ENCODE data around the gene FAM149B1.

The FAM149B1 gene

DNA sequence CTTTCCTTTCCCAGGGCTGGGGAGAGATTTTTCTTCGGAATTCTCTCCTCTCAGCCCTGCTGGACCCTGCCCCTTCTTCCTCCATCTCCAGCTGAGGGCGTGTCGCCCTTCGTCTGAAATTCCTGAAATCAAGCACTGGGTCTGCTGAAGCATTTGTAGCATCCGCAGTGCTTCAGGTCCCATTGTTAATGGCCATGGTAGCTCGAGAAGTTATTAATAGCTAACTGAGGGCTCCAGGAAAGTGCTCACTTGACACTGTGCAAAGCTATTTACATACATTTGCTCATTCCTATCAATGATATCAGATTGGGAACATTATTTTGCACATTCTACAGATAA lies 515 bp downstream of the FAM149B1 start:
- Histone ChIP-seq H3K4me2 (ENCODE audit: low read length) (peak overlapping the region; percentile 100), H3K27ac (ENCODE audit: low read depth, low read length, poor library complexity, severe bottlenecking) (peak overlapping the region; percentile 58), H3K9me2 (ENCODE audit: low read depth, low read length) (no peaks in the 10 kb centered on the region), H3F3A (ENCODE audit: insufficient read depth, low read length) (no peaks in the 10 kb centered on the region), H4K20me1 (ENCODE audit: insufficient read depth, low read length) (no peaks in the 10 kb centered on the region), H3K4me1 (ENCODE audit: insufficient read depth, low read length, severe bottlenecking) (peaks cover 22% of the 10 kb centered on the region), H3K27me3 (ENCODE audit: insufficient read depth, low read length) (no peaks in the 10 kb centered on the region), H2AFZ (ENCODE audit: low read length) (peak overlapping the region; percentile 15; the same call in 1 of the 2 replicates), H3K4me3 (ENCODE audit: low read depth, low read length, poor library complexity, severe bottlenecking) (peak overlapping the region; percentile 98), H3K9me3 (ENCODE audit: low read length) (peaks cover 4% of the 10 kb centered on the region; the same call in 1 of the 2 replicates), H3K9ac (ENCODE audit: low read length) (peak overlapping the region; percentile 96), H3K79me2 (ENCODE audit: insufficient read depth, low read length) (peaks cover 31% of the 10 kb centered on the region), H3K36me3 (ENCODE audit: insufficient read depth, low read length) (peaks cover 15% of the 10 kb centered on the region)
- TF ChIP-seq, protein P1, sequence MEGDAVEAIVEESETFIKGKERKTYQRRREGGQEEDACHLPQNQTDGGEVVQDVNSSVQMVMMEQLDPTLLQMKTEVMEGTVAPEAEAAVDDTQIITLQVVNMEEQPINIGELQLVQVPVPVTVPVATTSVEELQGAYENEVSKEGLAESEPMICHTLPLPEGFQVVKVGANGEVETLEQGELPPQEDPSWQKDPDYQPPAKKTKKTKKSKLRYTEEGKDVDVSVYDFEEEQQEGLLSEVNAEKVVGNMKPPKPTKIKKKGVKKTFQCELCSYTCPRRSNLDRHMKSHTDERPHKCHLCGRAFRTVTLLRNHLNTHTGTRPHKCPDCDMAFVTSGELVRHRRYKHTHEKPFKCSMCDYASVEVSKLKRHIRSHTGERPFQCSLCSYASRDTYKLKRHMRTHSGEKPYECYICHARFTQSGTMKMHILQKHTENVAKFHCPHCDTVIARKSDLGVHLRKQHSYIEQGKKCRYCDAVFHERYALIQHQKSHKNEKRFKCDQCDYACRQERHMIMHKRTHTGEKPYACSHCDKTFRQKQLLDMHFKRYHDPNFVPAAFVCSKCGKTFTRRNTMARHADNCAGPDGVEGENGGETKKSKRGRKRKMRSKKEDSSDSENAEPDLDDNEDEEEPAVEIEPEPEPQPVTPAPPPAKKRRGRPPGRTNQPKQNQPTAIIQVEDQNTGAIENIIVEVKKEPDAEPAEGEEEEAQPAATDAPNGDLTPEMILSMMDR (IDR thresholded peaks at IDR 0.05; ENCODE audit: low read length), result no peak
- no peak for TF ChIP-seq EZH2 (IDR thresholded peaks at IDR 0.05; ENCODE audit: borderline replicate concordance, low read length)

GRCh38 chr10:73169320-73169719 lies 1.4 kb downstream of the FAM149B1 start:
- H3K4me3 ChIP-seq (ENCODE audit: low read depth, low read length, poor library complexity, severe bottlenecking), result no peak overlapping the region
- H3K4me2 ChIP-seq (ENCODE audit: low read length), result no peak overlapping the region
- peaks cover 22% of the 10 kb centered on the region for H3K4me1 ChIP-seq (ENCODE audit: insufficient read depth, low read length, severe bottlenecking)
- peaks cover 4% of the 10 kb centered on the region; the same call in 1 of the 2 replicates for H3K9me3 ChIP-seq (ENCODE audit: low read length)
- H2AFZ ChIP-seq (ENCODE audit: low read length), result no peak overlapping the region
- H3K79me2 ChIP-seq (ENCODE audit: insufficient read depth, low read length), result peaks cover 27% of the 10 kb centered on the region
- no peaks in the 10 kb centered on the region for H4K20me1 ChIP-seq (ENCODE audit: insufficient read depth, low read length)
- no peaks in the 10 kb centered on the region for H3K9me2 ChIP-seq (ENCODE audit: low read depth, low read length)
- H3K27ac ChIP-seq (ENCODE audit: low read depth, low read length, poor library complexity, severe bottlenecking), result no peak overlapping the region
- no peaks in the 10 kb centered on the region for H3F3A ChIP-seq (ENCODE audit: insufficient read depth, low read length)
- TF ChIP-seq EZH2 (IDR thresholded peaks at IDR 0.05; ENCODE audit: borderline replicate concordance, low read length), result no peak
- TF ChIP-seq, protein P1 (IDR thresholded peaks at IDR 0.05; ENCODE audit: low read length), result no peak
- no peak overlapping the region for H3K9ac ChIP-seq (ENCODE audit: low read length)
- no peaks in the 10 kb centered on the region for H3K27me3 ChIP-seq (ENCODE audit: insufficient read depth, low read length)
- H3K36me3 ChIP-seq (ENCODE audit: insufficient read depth, low read length), result peaks cover 11% of the 10 kb centered on the region

GRCh38 chr10:73172867-73173266 lies 4.9 kb downstream of the FAM149B1 start:
- TF ChIP-seq EZH2 (IDR thresholded peaks at IDR 0.05; ENCODE audit: borderline replicate concordance, low read length), result no peak
- TF ChIP-seq, protein P1 (IDR thresholded peaks at IDR 0.05; ENCODE audit: low read length), result no peak
- Histone ChIP-seq H3K4me2 (ENCODE audit: low read length) (no peak overlapping the region), H3K27me3 (ENCODE audit: insufficient read depth, low read length) (no peaks in the 10 kb centered on the region), H3K9ac (ENCODE audit: low read length) (no peak overlapping the region), H3F3A (ENCODE audit: insufficient read depth, low read length) (no peaks in the 10 kb centered on the region), H3K4me3 (ENCODE audit: low read depth, low read length, poor library complexity, severe bottlenecking) (no peak overlapping the region), H3K79me2 (ENCODE audit: insufficient read depth, low read length) (no peaks in the 10 kb centered on the region), H4K20me1 (ENCODE audit: insufficient read depth, low read length) (no peaks in the 10 kb centered on the region), H3K36me3 (ENCODE audit: insufficient read depth, low read length) (no peaks in the 10 kb centered on the region; the same call in 1 of the 2 replicates), H3K9me2 (ENCODE audit: low read depth, low read length) (no peaks in the 10 kb centered on the region), H2AFZ (ENCODE audit: low read length) (no peak overlapping the region), H3K27ac (ENCODE audit: low read depth, low read length, poor library complexity, severe bottlenecking) (no peak overlapping the region), H3K9me3 (ENCODE audit: low read length) (no peaks in the 10 kb centered on the region), H3K4me1 (ENCODE audit: insufficient read depth, low read length, severe bottlenecking) (peaks cover 7% of the 10 kb centered on the region)
